ENCODE measurements around the gene ESCO1.

DNA sequence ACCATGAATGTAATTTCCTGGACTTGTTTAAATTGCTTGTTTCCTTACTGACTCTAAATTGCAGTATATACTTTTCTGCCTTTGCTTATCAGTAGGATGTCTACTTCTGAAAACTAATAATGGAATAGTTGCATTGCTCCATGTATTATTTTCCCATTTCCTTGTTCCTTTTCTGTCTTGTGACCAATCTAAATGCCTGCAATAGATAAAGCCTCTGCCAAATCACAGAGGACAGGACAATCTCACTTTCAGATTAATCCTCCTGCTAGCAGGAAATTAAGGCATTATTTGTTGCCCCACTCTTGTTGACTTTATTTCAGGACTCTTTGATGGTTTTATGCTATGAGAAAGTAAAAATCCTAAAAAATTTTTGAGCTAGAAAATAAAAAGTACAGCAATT lies 4.7 kb upstream of the ESCO1 start:
- TF ChIP-seq, protein P1, sequence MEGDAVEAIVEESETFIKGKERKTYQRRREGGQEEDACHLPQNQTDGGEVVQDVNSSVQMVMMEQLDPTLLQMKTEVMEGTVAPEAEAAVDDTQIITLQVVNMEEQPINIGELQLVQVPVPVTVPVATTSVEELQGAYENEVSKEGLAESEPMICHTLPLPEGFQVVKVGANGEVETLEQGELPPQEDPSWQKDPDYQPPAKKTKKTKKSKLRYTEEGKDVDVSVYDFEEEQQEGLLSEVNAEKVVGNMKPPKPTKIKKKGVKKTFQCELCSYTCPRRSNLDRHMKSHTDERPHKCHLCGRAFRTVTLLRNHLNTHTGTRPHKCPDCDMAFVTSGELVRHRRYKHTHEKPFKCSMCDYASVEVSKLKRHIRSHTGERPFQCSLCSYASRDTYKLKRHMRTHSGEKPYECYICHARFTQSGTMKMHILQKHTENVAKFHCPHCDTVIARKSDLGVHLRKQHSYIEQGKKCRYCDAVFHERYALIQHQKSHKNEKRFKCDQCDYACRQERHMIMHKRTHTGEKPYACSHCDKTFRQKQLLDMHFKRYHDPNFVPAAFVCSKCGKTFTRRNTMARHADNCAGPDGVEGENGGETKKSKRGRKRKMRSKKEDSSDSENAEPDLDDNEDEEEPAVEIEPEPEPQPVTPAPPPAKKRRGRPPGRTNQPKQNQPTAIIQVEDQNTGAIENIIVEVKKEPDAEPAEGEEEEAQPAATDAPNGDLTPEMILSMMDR (IDR thresholded peaks at IDR 0.05): no peak
- TF ChIP-seq POLR2A (IDR thresholded peaks at IDR 0.05): no peak

Data from right lobe of liver (tissue), 4 donors.